OCI-LY3 (cell line): ENCODE measurements around the gene SYT1.

ENCODE experiments used
- EZH2phosphoT487 ChIP-seq: fragments of 200-600 bp; shearing (Covaris generic); IDR thresholded peaks from 2 replicates; pipeline ENCODE4 v1.6.1; 2018; ENCODE audit warnings: antibody characterized with exemption, mixed run types, low read depth
- TF ChIP-seq, protein P1 (sequence below): fragments of 200-600, 300-600 bp; sonication (generic); IDR thresholded peaks from 2 replicates; pipeline ENCODE4 v1.5.1; 2014; ENCODE audit warnings: antibody characterized with exemption, low read length, low read depth

DNA sequence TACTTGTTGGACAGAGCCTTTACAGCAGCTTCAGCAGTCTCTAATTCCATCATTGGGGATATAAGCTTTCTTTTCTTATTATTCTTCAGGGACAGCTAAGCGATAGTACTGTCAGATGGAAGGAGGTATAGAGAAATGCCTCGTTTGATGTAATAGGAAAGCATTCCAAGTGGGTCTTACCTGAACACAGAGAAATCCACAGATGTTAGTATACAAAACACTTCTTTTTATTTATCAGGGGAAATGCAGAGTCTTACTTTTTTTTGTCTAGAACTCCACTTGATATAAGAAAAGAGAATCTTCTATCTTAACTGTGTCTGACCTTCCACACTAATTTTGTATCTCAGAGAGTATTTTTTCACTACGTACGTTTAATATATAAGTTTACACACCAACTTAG is 1.9 kb downstream of the SYT1 start:
- TF ChIP-seq, protein P1, sequence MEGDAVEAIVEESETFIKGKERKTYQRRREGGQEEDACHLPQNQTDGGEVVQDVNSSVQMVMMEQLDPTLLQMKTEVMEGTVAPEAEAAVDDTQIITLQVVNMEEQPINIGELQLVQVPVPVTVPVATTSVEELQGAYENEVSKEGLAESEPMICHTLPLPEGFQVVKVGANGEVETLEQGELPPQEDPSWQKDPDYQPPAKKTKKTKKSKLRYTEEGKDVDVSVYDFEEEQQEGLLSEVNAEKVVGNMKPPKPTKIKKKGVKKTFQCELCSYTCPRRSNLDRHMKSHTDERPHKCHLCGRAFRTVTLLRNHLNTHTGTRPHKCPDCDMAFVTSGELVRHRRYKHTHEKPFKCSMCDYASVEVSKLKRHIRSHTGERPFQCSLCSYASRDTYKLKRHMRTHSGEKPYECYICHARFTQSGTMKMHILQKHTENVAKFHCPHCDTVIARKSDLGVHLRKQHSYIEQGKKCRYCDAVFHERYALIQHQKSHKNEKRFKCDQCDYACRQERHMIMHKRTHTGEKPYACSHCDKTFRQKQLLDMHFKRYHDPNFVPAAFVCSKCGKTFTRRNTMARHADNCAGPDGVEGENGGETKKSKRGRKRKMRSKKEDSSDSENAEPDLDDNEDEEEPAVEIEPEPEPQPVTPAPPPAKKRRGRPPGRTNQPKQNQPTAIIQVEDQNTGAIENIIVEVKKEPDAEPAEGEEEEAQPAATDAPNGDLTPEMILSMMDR, result no peak
- TF ChIP-seq EZH2phosphoT487, result no peak
